ENCODE results near the gene CASZ1. TPM values are rescaled to one million over a fixed set of nuclear protein-coding genes. Genes with fewer than 3 reads are reported as not detected.

The CASZ1 gene
- total and polyA plus RNA-seq, 2 experiments from 2014 or later: 3.6 to 6.9 TPM

DNA sequence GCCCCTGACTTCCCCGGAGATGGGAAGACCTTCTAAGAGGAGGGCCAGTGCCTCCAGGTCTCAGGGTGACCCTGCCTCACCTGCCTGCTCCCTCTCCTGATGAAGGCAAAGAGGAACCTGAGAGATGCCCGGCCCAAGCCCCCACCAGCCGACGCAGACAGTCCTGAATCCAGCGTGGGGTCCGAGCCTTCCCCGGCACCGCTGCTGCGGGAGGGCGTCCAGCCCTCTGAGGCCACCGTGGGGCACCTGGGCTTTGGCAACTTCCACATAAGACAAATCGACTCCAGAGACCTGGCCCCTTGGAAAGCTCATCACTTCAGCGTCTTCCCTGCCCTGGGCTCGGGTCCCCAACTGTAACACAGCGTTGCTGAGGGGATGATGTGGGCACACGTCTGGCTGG is 122.2 kb downstream of the CASZ1 start:
- Histone ChIP-seq H3K27me3 (no peaks in the 10 kb centered on the region), H3K4me2 (no peak overlapping the region), H3K9me2 (replicated peaks; ENCODE audit: insufficient read depth) (no peaks in the 10 kb centered on the region), H3K4me1 (ENCODE audit: insufficient read depth) (peaks cover 68% of the 10 kb centered on the region), H3K36me3 (replicated peaks; ENCODE audit: insufficient read depth, low read depth) (no peaks in the 10 kb centered on the region), H3K79me2 (peaks cover 27% of the 10 kb centered on the region), H3K4me3 (no peak overlapping the region), H4K20me1 (ENCODE audit: insufficient read depth, poor library complexity, severe bottlenecking) (no peaks in the 10 kb centered on the region), H2AFZ (no peak overlapping the region), H3K9me3 (ENCODE audit: low read depth) (no peaks in the 10 kb centered on the region), H3K27ac (no peak overlapping the region)
- WGBS (ENCODE audit: low lambda C conversion rate, missing lambda C conversion rate): 92% methylated on average over 16 of the region's 16 CpGs
- DNase-seq (ENCODE audit: low spot score): no peak
- TF ChIP-seq EZH2phosphoT487 (IDR thresholded peaks at IDR 0.05; ENCODE audit: low read depth, severe bottlenecking, unreplicated experiment) (no peak), CTCF (IDR thresholded peaks at IDR 0.05; ENCODE audit: poor library complexity) (no peak), EZH2 (IDR thresholded peaks at IDR 0.05; ENCODE audit: borderline replicate concordance) (no peak)

- H3K27ac ChIP-seq: no peak overlapping the region
- WGBS (ENCODE audit: low lambda C conversion rate, missing lambda C conversion rate): 68% methylated on average over 17 of the region's 19 CpGs
- peaks cover 21% of the 10 kb centered on the region for H3K79me2 ChIP-seq
- no peaks in the 10 kb centered on the region for H3K27me3 ChIP-seq
- no peak overlapping the region for H3K4me3 ChIP-seq
- no peaks in the 10 kb centered on the region for H3K36me3 ChIP-seq (replicated peaks; ENCODE audit: insufficient read depth, low read depth)
- no peak for DNase-seq (ENCODE audit: low spot score)
- peak overlapping the region; percentile 16 for H3K4me2 ChIP-seq
- H3K9me3 ChIP-seq (ENCODE audit: low read depth): no peaks in the 10 kb centered on the region
- TF ChIP-seq EZH2 (IDR thresholded peaks at IDR 0.05; ENCODE audit: borderline replicate concordance): no peak
- no peak for TF ChIP-seq CTCF (IDR thresholded peaks at IDR 0.05; ENCODE audit: poor library complexity)
- TF ChIP-seq EZH2phosphoT487 (IDR thresholded peaks at IDR 0.05; ENCODE audit: low read depth, severe bottlenecking, unreplicated experiment): no peak
- no peaks in the 10 kb centered on the region for H3K9me2 ChIP-seq (replicated peaks; ENCODE audit: insufficient read depth)
- peaks cover 67% of the 10 kb centered on the region for H3K4me1 ChIP-seq (ENCODE audit: insufficient read depth)
- no peaks in the 10 kb centered on the region for H4K20me1 ChIP-seq (ENCODE audit: insufficient read depth, poor library complexity, severe bottlenecking)
- H2AFZ ChIP-seq: no peak overlapping the region
Measured at GRCh38 chr1:10673109-10673711, 123.2 kb downstream of the CASZ1 start.

DNA sequence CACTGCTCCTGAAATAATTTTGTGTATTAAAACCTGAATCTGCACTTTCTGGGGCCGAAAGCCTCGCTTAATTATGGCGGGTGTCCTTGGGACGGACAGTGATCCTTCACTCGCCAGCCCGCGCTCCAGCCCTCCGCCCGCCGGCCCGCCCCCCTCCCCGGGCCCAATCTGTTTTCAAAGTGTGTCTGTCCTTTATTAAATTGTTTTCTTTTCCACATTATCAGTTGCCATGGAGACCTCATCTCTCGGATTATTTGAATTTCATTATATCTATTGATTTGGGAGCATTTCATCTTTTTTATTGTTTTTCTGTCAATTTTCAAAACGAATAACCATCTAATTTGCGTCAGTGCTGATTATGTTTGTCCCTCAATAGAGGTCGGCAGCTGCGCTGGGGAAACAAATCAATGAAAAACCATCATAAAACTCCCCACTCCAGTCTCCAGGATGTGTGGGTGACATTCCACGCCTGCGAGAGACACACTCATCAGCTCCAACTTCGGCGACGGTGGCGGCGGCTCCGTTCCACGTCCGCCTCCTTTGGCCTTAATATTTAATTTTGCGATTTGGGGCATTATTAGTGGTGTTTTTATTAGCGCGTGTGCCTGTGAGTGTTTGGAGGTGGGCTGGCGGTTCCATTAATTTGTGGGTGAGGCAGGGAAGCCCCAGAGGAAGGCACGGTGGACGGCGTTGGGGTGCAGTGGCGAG is 123.9 kb downstream of the CASZ1 start:
- no peak overlapping the region for H3K27ac ChIP-seq
- H3K4me3 ChIP-seq: no peak overlapping the region
- H2AFZ ChIP-seq: no peak overlapping the region

More for the DNA sequence above, 123.9 kb downstream of the CASZ1 start:
- no peaks in the 10 kb centered on the region for H3K27me3 ChIP-seq
- no peaks in the 10 kb centered on the region for H3K9me2 ChIP-seq (replicated peaks; ENCODE audit: insufficient read depth)
- peaks cover 67% of the 10 kb centered on the region for H3K4me1 ChIP-seq (ENCODE audit: insufficient read depth)
- TF ChIP-seq CTCF (IDR thresholded peaks at IDR 0.05; ENCODE audit: poor library complexity): no peak
- no peak for TF ChIP-seq EZH2phosphoT487 (IDR thresholded peaks at IDR 0.05; ENCODE audit: low read depth, severe bottlenecking, unreplicated experiment)
- TF ChIP-seq EZH2 (IDR thresholded peaks at IDR 0.05; ENCODE audit: borderline replicate concordance): no peak
- 76% methylated on average over 34 of the region's 35 CpGs for WGBS (ENCODE audit: low lambda C conversion rate, missing lambda C conversion rate)
- H3K79me2 ChIP-seq: peaks cover 18% of the 10 kb centered on the region
- H3K9me3 ChIP-seq (ENCODE audit: low read depth): no peaks in the 10 kb centered on the region
- peak overlapping the region; percentile 54 for H3K4me2 ChIP-seq
- no peaks in the 10 kb centered on the region for H3K36me3 ChIP-seq (replicated peaks; ENCODE audit: insufficient read depth, low read depth)
- no peaks in the 10 kb centered on the region for H4K20me1 ChIP-seq (ENCODE audit: insufficient read depth, poor library complexity, severe bottlenecking)
- no peak for DNase-seq (ENCODE audit: low spot score)

All from hepatocyte (in vitro differentiated cells).